Kidney (tissue), 14 donors: ENCODE data around the gene OFD1. TPM values are rescaled to one million over a fixed set of nuclear protein-coding genes. Genes with fewer than 3 reads are reported as not detected.

ENCODE experiments used
- DNase-seq, 5 donors: peaks; one replicate each; pipeline ENCODE4 v3.0.0-alpha.2; 2013 to 2020
- FAIRE-seq: peaks from 2 replicates; lab custom pipeline; 2012; peaks lifted over from hg19 to GRCh38; lab: Jason Lieb, UNC
- H3K27ac ChIP-seq, 2 donors: one replicate each; pipeline ENCODE4 v1.7.0; 2013; ENCODE audit warnings: low read depth in 2 of 2, low read length in 2 of 2, inconsistent platforms in 1 of 2
- H3K27me3 ChIP-seq: one replicate; pipeline ENCODE4 v1.7.1; 2013; ENCODE audit warnings: low read length, inconsistent platforms; ENCODE audit not compliant: control insufficient read depth, insufficient read depth
- H3K36me3 ChIP-seq, 3 donors: one replicate each; pipeline versions ENCODE4 v1.7.0 to v1.7.1; 2013; ENCODE audit warnings: low read length in 3 of 3, control low read depth in 1 of 3, inconsistent platforms in 1 of 3; ENCODE audit not compliant: insufficient read depth in 3 of 3, control insufficient read depth in 2 of 3
- H3K4me1 ChIP-seq, 3 donors: one replicate each; pipeline versions ENCODE4 v1.7.0 to v1.7.1; 2013; ENCODE audit warnings: low read length in 3 of 3, inconsistent platforms in 1 of 3, low read depth in 1 of 3; ENCODE audit not compliant: control insufficient read depth in 2 of 3, insufficient read depth in 2 of 3
- H3K4me3 ChIP-seq, 3 donors: one replicate each; pipeline versions ENCODE4 v1.7.0 to v1.8.1; 2013; ENCODE audit warnings: low read length in 3 of 3, control low read depth in 1 of 3, inconsistent platforms in 1 of 3
- H3K9ac ChIP-seq, 3 donors: one replicate each; pipeline versions ENCODE4 v1.7.0 to v1.7.1; 2013; ENCODE audit warnings: low read length in 3 of 3, control low read depth in 1 of 3, inconsistent platforms in 1 of 3
- H3K9me3 ChIP-seq, 3 donors: one replicate each; pipeline versions ENCODE4 v1.7.0 to v1.7.1; 2013; ENCODE audit warnings: low read length in 3 of 3, control low read depth in 1 of 3, inconsistent platforms in 1 of 3; ENCODE audit not compliant: control insufficient read depth in 2 of 3, insufficient read depth in 1 of 3
- intact Hi-C: fragments of 100-400 bp; cut with DNase I; formaldehyde crosslinking; loops from one replicate; pipeline ENCODE4 v1.11.1; 2022
- polyA plus RNA-seq: library from polyadenylated mRNA; stranded (reverse); fragments of 350-450 nt; fragmentation: Illumina TruSeq; extraction: RNeasy Lipid Tissue Mini Kit (QIAGEN cat#74804); gene quantifications from one replicate; pipeline ENCODE4 v1.2.3, GENCODE V29; 2014; ENCODE audit warnings: low read depth, low replicate concordance; ENCODE audit not compliant: insufficient read depth
- total RNA-seq: library from RNA; stranded (reverse); fragmentation: NEBNext Ultra II Directional; extraction: Animal tissue kit (Norgen Biotek cat#: 25700); gene quantifications from one replicate; pipeline ENCODE4 v1.2.1, GENCODE V29; 2021
- TF ChIP-seq, protein P1 (sequence below): IDR thresholded peaks from 3 replicates; pipeline ENCODE4 v1.5.1; 2012; ENCODE audit warnings: mild to moderate bottlenecking, moderate library complexity, borderline replicate concordance; ENCODE audit not compliant: insufficient read depth; ENCODE audit errors: extremely low read depth
- donor health status: control.
- donor health status: control.
- donor health status: control.
- donor health status: control.
- donor health status: control.
- donor health status: DM: yes; HTN: yes; CAD: no.
- donor health status: Normal renal cell carcinoma (clear cell type).

The OFD1 gene
- total and polyA plus RNA-seq, 2 donors from 2014 or later = 20.6 to 42.0 TPM

DNA sequence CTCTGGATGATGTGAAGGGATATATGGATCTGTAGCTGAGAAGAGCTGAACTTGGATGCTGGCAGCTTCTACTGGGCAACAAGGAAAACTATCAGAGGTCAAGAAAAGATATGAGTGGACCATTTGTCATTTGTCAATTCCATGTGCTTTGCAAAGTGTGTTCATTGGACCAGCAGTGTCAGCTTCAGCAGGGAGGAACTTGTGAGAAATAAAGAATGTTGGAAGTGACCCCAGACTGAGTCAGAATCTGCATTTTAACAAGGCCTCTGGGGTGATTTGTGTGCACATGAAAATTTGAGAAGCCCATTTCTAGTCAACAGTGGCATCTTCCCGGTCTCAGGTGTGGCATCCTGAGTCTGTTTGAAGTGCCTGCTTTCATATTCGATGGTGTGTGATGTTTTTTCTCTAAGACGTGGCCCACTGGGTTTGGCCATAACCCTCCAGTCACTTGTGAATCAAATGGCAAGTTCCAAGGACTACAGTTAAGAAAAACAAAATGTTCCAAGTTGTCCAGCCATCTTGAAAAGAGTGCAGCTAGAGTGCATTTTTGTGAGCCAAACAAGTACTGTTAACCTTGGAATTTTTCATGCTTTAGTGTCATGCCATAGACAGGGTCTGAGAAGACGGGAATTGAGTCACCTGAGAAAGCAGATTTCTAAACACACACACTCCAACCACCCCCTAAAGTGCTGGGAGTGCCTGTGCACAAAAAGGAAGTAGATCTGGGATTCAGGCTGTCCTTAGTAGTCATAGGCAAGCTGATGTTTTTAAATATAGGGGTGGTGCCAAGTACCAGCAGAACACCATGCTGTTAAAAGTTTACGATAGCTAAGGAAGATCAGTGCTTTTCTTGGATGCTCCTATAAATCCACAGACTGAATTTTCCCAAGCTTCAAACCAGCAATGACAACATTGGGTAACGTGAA is 55.9 kb downstream of the OFD1 start:
- FAIRE-seq = no peak
- no peak overlapping the region for H3K27ac ChIP-seq
- H3K9me3 ChIP-seq = no peaks in the 10 kb centered on the region
- DNase-seq = peak in 1 of 5 donors; percentile 3
- peaks cover 0 to 4% (median 0%) of the 10 kb centered on the region in 3 donors for H3K4me1 ChIP-seq
- TF ChIP-seq, protein P1, sequence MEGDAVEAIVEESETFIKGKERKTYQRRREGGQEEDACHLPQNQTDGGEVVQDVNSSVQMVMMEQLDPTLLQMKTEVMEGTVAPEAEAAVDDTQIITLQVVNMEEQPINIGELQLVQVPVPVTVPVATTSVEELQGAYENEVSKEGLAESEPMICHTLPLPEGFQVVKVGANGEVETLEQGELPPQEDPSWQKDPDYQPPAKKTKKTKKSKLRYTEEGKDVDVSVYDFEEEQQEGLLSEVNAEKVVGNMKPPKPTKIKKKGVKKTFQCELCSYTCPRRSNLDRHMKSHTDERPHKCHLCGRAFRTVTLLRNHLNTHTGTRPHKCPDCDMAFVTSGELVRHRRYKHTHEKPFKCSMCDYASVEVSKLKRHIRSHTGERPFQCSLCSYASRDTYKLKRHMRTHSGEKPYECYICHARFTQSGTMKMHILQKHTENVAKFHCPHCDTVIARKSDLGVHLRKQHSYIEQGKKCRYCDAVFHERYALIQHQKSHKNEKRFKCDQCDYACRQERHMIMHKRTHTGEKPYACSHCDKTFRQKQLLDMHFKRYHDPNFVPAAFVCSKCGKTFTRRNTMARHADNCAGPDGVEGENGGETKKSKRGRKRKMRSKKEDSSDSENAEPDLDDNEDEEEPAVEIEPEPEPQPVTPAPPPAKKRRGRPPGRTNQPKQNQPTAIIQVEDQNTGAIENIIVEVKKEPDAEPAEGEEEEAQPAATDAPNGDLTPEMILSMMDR = no peak
- H3K4me3 ChIP-seq = no peak overlapping the region
- H3K36me3 ChIP-seq = no peaks in the 10 kb centered on the region
- no peak overlapping the region for H3K9ac ChIP-seq
- H3K27me3 ChIP-seq = peaks cover 3% of the 10 kb centered on the region
- intact Hi-C loops = no loop called here

DNA sequence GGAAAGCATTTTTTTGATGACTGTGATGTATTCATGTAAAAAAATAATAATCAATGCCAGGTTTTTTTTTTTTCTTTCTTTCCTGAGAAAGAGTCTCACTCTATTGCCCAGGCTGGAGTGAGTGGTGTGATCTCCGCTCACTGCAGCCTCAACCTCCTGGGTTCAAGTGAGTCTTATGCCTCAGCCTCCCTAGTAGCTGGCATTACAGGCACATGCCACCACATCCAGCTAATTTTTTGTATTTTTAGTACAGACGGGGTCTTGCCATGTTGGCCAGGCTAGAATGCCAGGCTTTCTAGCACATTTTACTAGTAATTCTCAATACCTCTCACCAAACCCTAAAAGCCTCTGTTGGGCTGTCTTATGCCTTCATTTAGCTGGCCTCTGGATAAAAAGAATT is 56.6 kb downstream of the OFD1 start:
- Histone ChIP-seq H3K4me1 (peaks cover 0 to 4% (median 0%) of the 10 kb centered on the region in 3 donors), H3K27ac (no peak overlapping the region)

DNA sequence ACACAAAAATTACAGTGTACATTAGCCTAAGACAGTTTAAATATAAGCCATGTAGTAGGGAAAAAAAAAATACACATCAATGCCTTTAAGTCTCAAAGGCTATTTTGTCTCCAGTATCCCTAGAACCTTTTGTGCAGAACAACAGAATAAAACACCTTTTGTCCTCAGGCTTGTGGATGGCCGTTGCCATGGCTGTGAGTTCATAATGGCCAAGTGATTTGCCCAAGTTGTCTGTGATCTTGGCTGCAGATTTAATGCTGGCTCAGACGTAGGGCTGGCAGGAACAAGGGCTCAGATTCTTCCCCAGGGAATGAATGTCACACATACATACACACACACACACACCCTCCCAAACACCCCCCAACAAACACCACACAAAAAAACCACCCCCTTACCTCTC is 57.0 kb downstream of the OFD1 start:
- intact Hi-C loops = no loop called here
- Histone ChIP-seq H3K4me1 (peaks cover 0 to 4% (median 0%) of the 10 kb centered on the region in 3 donors), H3K36me3 (no peaks in the 10 kb centered on the region), H3K27me3 (peaks cover 3% of the 10 kb centered on the region), H3K4me3 (no peak overlapping the region), H3K27ac (no peak overlapping the region), H3K9ac (no peak overlapping the region), H3K9me3 (no peaks in the 10 kb centered on the region)
- no peak for FAIRE-seq
- TF ChIP-seq, protein P1 = no peak
- DNase-seq = peak in 1 of 5 donors; percentile 10

More for the DNA sequence above, 56.6 kb downstream of the OFD1 start:
- intact Hi-C loops = no loop called here
- Histone ChIP-seq H3K9me3 (no peaks in the 10 kb centered on the region), H3K9ac (no peak overlapping the region), H3K27me3 (peaks cover 3% of the 10 kb centered on the region), H3K36me3 (no peaks in the 10 kb centered on the region), H3K4me3 (no peak overlapping the region)
- TF ChIP-seq, protein P1 = no peak
- DNase-seq (no peak), FAIRE-seq (no peak)
